IMR-90 (cell line): ENCODE data around the gene PDZD7. TPM values are rescaled to one million over a fixed set of nuclear protein-coding genes. Genes with fewer than 3 reads are reported as not detected.

Experiments
- ATAC-seq: fragments of 200-7000 bp; cut with Tn5 transposase; 2 replicates; pipeline ENCODE4 v1.9.1; 2020; ENCODE audit warnings: low read depth, mild to moderate bottlenecking, moderate library complexity
- BruUV-seq: library from RNA; stranded (reverse); fragments of 400-500 nt; replicated peaks from 2 replicates; lab custom pipeline; 2021; lab: Mats Ljungman, UMichigan
- CTCF ChIA-PET: fragments of 300-600 bp; formaldehyde crosslinking; extraction: SDS; loops from one replicate; lab custom pipeline; 2021; ENCODE audit warnings: antibody characterized with exemption; lab: Yijun Ruan, JAX
- POLR2A ChIA-PET: fragments of 300-600 bp; sonication (Branson Sonifier 250); formaldehyde crosslinking; loops from one replicate; lab custom pipeline; 2022; ENCODE audit warnings: antibody characterized with exemption; ENCODE audit not compliant: unreplicated experiment; lab: Charles Lee
- DNase-seq: peaks from one replicate; pipeline ENCODE4 v3.0.0; 2013
- H2AFZ ChIP-seq: replicated peaks from 2 replicates; pipeline ENCODE3; 2013; ENCODE audit warnings: low read length, mild to moderate bottlenecking; ENCODE audit not compliant: poor library complexity
- H2AK5ac ChIP-seq: 2 replicates; pipeline ENCODE4 v1.6.1; 2013; ENCODE audit warnings: low read depth, low read length, inconsistent platforms
- H2AK9ac ChIP-seq: replicated peaks from 2 replicates; pipeline ENCODE3; 2013; ENCODE audit warnings: mild to moderate bottlenecking, low read depth, low read length, moderate library complexity; ENCODE audit not compliant: poor library complexity
- H2BK120ac ChIP-seq: 2 replicates; pipeline ENCODE4 v1.6.1; 2013; ENCODE audit warnings: low read depth, low read length, inconsistent platforms
- H2BK15ac ChIP-seq: 3 replicates; pipeline ENCODE4 v1.6.1; 2013; ENCODE audit warnings: low read depth, low read length, inconsistent platforms
- H2BK20ac ChIP-seq: 2 replicates; pipeline ENCODE4 v1.6.1; 2013; ENCODE audit warnings: low read depth, mild to moderate bottlenecking, inconsistent platforms, low read length, moderate library complexity
- H2BK5ac ChIP-seq: 2 replicates; pipeline ENCODE4 v1.6.1; 2013; ENCODE audit warnings: mild to moderate bottlenecking, low read depth, low read length, inconsistent platforms; ENCODE audit not compliant: poor library complexity, severe bottlenecking
- H3K14ac ChIP-seq: replicated peaks from 2 replicates; pipeline ENCODE4 v1.6.1; 2013; ENCODE audit warnings: low read depth, low read length, inconsistent platforms
- H3K18ac ChIP-seq: 2 replicates; pipeline ENCODE4 v1.6.1; 2013; ENCODE audit warnings: low read depth, low read length, control low read depth
- H3K23ac ChIP-seq: 2 replicates; pipeline ENCODE4 v1.6.1; 2013; ENCODE audit warnings: low read depth, low read length, inconsistent platforms
- H3K27ac ChIP-seq: 2 replicates; pipeline ENCODE4 v1.5.1; 2013; ENCODE audit warnings: mild to moderate bottlenecking, control low read depth, low read length; ENCODE audit not compliant: insufficient read depth
- H3K27me3 ChIP-seq: 2 replicates; pipeline ENCODE4 v1.6.1; 2013; ENCODE audit warnings: low read length; ENCODE audit not compliant: control insufficient read depth, insufficient read depth
- H3K36me3 ChIP-seq: 2 replicates; pipeline ENCODE4 v1.6.1; 2013; ENCODE audit warnings: low read length, mixed read lengths; ENCODE audit not compliant: control insufficient read depth, insufficient read depth
- H3K4ac ChIP-seq: 2 replicates; pipeline ENCODE4 v1.6.1; 2013; ENCODE audit warnings: low read depth, low read length, inconsistent platforms
- H3K4me1 ChIP-seq: 2 replicates; pipeline ENCODE4 v1.6.1; 2013; ENCODE audit warnings: low read length, mixed read lengths; ENCODE audit not compliant: control insufficient read depth, insufficient read depth
- H3K4me2 ChIP-seq: 2 replicates; pipeline ENCODE4 v1.6.1; 2013; ENCODE audit warnings: low read depth, mild to moderate bottlenecking, control low read depth, low read length, moderate library complexity
- H3K4me3 ChIP-seq: 2 replicates; pipeline ENCODE4 v1.5.1; 2013; ENCODE audit warnings: low read depth, mild to moderate bottlenecking, control low read depth, low read length, moderate library complexity; ENCODE audit not compliant: insufficient read depth
- H3K56ac ChIP-seq: 2 replicates; pipeline ENCODE4 v1.6.1; 2013; ENCODE audit warnings: low read length, inconsistent platforms; ENCODE audit not compliant: insufficient read depth; ENCODE audit errors: extremely low read depth
- H3K79me1 ChIP-seq, 2 experiments: 2 replicates each; pipeline ENCODE4 v1.6.1; 2013; ENCODE audit warnings: low read length in 2 of 2, inconsistent platforms in 1 of 2, low read depth in 1 of 2
- H3K9ac ChIP-seq: 2 replicates; pipeline ENCODE4 v1.6.1; 2013; ENCODE audit warnings: low read depth, low read length, control low read depth
- H3K9me1 ChIP-seq: 2 replicates; pipeline ENCODE4 v1.6.1; 2013; ENCODE audit warnings: low read length, inconsistent platforms; ENCODE audit not compliant: insufficient read depth
- H3K9me3 ChIP-seq: 2 replicates; pipeline ENCODE4 v1.6.1; 2013; ENCODE audit warnings: low read length; ENCODE audit not compliant: control insufficient read depth, insufficient read depth
- H4K20me1 ChIP-seq: 2 replicates; pipeline ENCODE4 v1.6.1; 2013; ENCODE audit warnings: low read length, inconsistent platforms; ENCODE audit not compliant: insufficient read depth
- H4K5ac ChIP-seq: 2 replicates; pipeline ENCODE4 v1.6.1; 2013; ENCODE audit warnings: mild to moderate bottlenecking, low read depth, low read length, control low read depth
- H4K8ac ChIP-seq, 2 experiments: 2 replicates each; pipeline ENCODE4 v1.6.1; 2013; ENCODE audit warnings: low read depth in 2 of 2, low read length in 2 of 2, control low read depth in 1 of 2, inconsistent platforms in 1 of 2
- H4K91ac ChIP-seq: 2 replicates; pipeline ENCODE4 v1.6.1; 2013; ENCODE audit warnings: low read depth, low read length, inconsistent platforms; ENCODE audit not compliant: insufficient read depth
- CEBPB ChIP-seq: IDR thresholded peaks from 2 replicates; pipeline ENCODE4 v1.6.1; 2012; ENCODE audit warnings: low read depth, low read length, improper control_type of control experiment
- CHD1 ChIP-seq: IDR thresholded peaks from 2 replicates; pipeline ENCODE4 v1.6.1; 2012; ENCODE audit warnings: low read depth, low read length, improper control_type of control experiment
- CTCF ChIP-seq: conservative IDR thresholded peaks from 2 replicates; pipeline ENCODE4 v1.5.1; 2012; ENCODE audit warnings: mild to moderate bottlenecking, low read depth, low read length, improper control_type of control experiment
- ELK1 ChIP-seq: fragments of 150-350 bp; IDR thresholded peaks from 2 replicates; pipeline ENCODE4 v1.6.1; 2016; ENCODE audit warnings: low read depth, mild to moderate bottlenecking, low read length, moderate library complexity, borderline replicate concordance
- FOS ChIP-seq: fragments of 150-350 bp; IDR thresholded peaks from 2 replicates; pipeline ENCODE4 v1.6.1; 2016; ENCODE audit warnings: low read depth, low read length
- MAFK ChIP-seq: IDR thresholded peaks from 2 replicates; pipeline ENCODE4 v1.6.1; 2012; ENCODE audit warnings: low read depth, low read length, improper control_type of control experiment
- MAZ ChIP-seq: IDR thresholded peaks from 2 replicates; pipeline ENCODE4 v1.6.1; 2012; ENCODE audit warnings: low read depth, mild to moderate bottlenecking, low read length, improper control_type of control experiment, moderate library complexity, borderline replicate concordance
- NFE2L2 ChIP-seq: fragments of 150-350 bp; IDR thresholded peaks from 2 replicates; pipeline ENCODE4 v1.6.1; 2016; ENCODE audit warnings: low read depth, mild to moderate bottlenecking, low read length
- POLR2A ChIP-seq: IDR thresholded peaks from 2 replicates; pipeline ENCODE4 v1.6.1; 2012; ENCODE audit warnings: mild to moderate bottlenecking, low read depth, low read length
- RAD21 ChIP-seq: IDR thresholded peaks from 2 replicates; pipeline ENCODE4 v1.6.1; 2012; ENCODE audit warnings: low read length, improper control_type of control experiment
- RFX5 ChIP-seq: IDR thresholded peaks from 2 replicates; pipeline ENCODE4 v1.8.0; 2012; ENCODE audit warnings: low read depth, mild to moderate bottlenecking, low read length, moderate library complexity
- WGBS, 2 experiments: methylation state at CpG; one replicate each; pipeline versions ENCODE4 v1.1.5 to v1.1.7; 2013; ENCODE audit warnings: missing lambda C conversion rate in 2 of 2; ENCODE audit not compliant: insufficient read length in 1 of 2; ENCODE audit errors: extremely low coverage in 2 of 2; 5-methylcytosine and 5-hydroxymethylcytosine counted together
- dilution Hi-C: fragments of 300-500 bp; cut with HindIII; formaldehyde crosslinking; loops from one replicate; pipeline ENCODE4 v1.14.3; 2018; ENCODE audit warnings: low sequenced_read_pairs; ENCODE audit not compliant: unreplicated experiment
- in situ Hi-C: fragments of 300-500 bp; cut with MboI; formaldehyde crosslinking; loops from 3 replicates; pipeline ENCODE4 v1.14.3; 2019; ENCODE audit warnings: low sequenced_read_pairs, inconsistent platforms, mixed read lengths
- intact Hi-C: fragments of 100-400 bp; cut with micrococcal nuclease; formaldehyde crosslinking; loops from 2 replicates; pipeline ENCODE4 v1.10.0; 2022
- polyA plus RNA-seq, 3 experiments: library from polyadenylated mRNA; depleted of rRNA; stranded (reverse); fragments of >200 nt; gene quantifications; 2 replicates each; pipeline ENCODE4 v1.2.3, GENCODE V29; 2012; ENCODE audit warnings: low replicate concordance in 1 of 3
- total RNA-seq: library from RNA; depleted of rRNA; stranded (reverse); fragments of >200 nt; gene quantifications from 2 replicates; pipeline ENCODE4 v1.2.3, GENCODE V29; 2012
- TF ChIP-seq, protein P1 (sequence below): fragments of 150-350 bp; IDR thresholded peaks from 2 replicates; pipeline ENCODE4 v1.6.1; 2017; ENCODE audit warnings: mild to moderate bottlenecking, antibody characterized with exemption, low read length, low read depth

Gene PDZD7
- total and polyA plus RNA-seq, 2 of the 4 experiments (the other 2 are of a cell fraction) = 0.90 to 1.5 TPM

GRCh38 chr10:101054351-101054750 lies 23.4 kb upstream of the PDZD7 start:
- Histone ChIP-seq H2AK5ac (no peak overlapping the region), H3K4me1 (peaks cover 10% of the 10 kb centered on the region), H4K91ac (no peak overlapping the region), H3K9ac (no peak overlapping the region), H3K18ac (no peak overlapping the region), H3K4me2 (no peak overlapping the region), H3K27me3 (peaks cover 6% of the 10 kb centered on the region), H2BK5ac (no peak overlapping the region), H2BK20ac (no peak overlapping the region), H3K9me1 (no peaks in the 10 kb centered on the region), H3K79me1 (peaks cover 4 to 22% of the 10 kb centered on the region in 2 experiments), H3K36me3 (no peaks in the 10 kb centered on the region), H2BK15ac (no peak overlapping the region), H2AK9ac (no peak overlapping the region), H3K23ac (no peak overlapping the region), H4K5ac (no peak overlapping the region), H3K4me3 (no peak overlapping the region), H3K14ac (no peak overlapping the region), H2BK120ac (no peak overlapping the region), H2AFZ (no peak overlapping the region), H3K9me3 (no peaks in the 10 kb centered on the region), H3K4ac (no peak overlapping the region), H4K8ac (no peak overlapping the region), H3K56ac (no peak overlapping the region), H4K20me1 (no peaks in the 10 kb centered on the region), H3K27ac (no peak overlapping the region)
- ChIA-PET CTCF (interaction anchor here (1.8 kb wide), 1 partner anchor 12 kb away, joined by 5 read pairs; no protein-coding TSS in a partner anchor), POLR2A (no interaction called here)
- in situ Hi-C loops (no loop called here), dilution Hi-C loops (no loop called here), intact Hi-C loops (no loop called here)
- no TSS peak for BruUV-seq
- WGBS, 2 experiments = no CpG with 5 or more reads among the region's 1 CpG
- DNase-seq (no peak), ATAC-seq (no peak)
- no peak for TF ChIP-seq CEBPB
- no peak for TF ChIP-seq CTCF
- no peak for TF ChIP-seq CHD1
- TF ChIP-seq FOS = no peak
- TF ChIP-seq ELK1 = no peak
- no peak for TF ChIP-seq POLR2A
- TF ChIP-seq, protein P1, sequence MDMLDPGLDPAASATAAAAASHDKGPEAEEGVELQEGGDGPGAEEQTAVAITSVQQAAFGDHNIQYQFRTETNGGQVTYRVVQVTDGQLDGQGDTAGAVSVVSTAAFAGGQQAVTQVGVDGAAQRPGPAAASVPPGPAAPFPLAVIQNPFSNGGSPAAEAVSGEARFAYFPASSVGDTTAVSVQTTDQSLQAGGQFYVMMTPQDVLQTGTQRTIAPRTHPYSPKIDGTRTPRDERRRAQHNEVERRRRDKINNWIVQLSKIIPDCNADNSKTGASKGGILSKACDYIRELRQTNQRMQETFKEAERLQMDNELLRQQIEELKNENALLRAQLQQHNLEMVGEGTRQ = no peak
- TF ChIP-seq NFE2L2 = no peak
- no peak for TF ChIP-seq MAFK
- TF ChIP-seq MAZ = no peak
- no peak for TF ChIP-seq RAD21
- TF ChIP-seq RFX5 = no peak
